ENCODE data around the gene CCDC71.

CCDC71 gene

DNA sequence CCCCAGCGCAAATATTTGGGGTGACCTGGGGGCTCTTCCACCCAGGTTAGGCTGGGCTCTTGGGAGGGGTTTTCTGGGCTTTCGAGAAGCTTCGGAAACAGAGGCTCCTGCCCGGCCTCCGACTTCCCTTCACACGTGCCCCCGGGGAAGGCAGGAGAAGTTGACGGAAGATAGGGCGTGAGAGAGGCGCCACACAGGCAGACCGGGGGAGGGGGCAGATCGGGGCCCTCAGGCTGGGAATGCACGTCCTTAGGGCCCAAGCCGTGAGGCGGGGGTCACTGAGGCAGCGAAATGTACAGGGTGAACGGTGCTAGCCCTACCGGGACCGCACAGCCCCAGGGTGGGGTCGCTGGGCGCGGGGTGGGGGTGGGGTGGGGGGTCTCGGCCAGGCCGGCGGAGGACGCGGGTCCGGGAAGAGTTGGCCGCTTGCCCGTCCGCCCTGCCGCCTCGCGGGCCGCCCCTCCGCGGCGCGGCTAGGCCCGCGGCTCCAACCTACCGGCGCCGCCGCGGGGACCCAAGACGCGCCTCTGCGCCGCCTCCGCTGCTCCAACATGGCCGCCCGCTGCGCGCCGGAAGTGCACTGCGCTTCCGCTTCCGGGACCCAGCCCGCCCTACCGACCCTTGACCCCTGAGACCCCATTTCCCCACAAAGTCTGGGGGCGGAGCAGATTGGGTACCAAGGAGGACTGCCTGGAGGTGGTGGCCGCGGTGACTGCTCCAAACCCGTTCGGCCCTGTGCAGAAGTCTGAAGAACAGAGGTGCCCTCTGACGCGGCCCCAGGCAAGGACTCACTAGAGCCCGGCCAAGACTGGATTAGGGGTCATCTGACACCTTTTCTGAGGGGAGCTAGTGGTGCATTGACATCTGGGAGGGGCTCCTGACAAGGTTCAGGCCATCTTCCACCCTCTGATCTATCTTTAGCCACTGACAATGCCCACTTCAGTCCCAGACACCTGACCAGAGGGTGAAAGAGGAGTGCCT, at the start of gene CCDC71:
TSS of gene CCDC71 (minus strand) at position 561 of the 981 bp plus-strand sequence. CDS start 2,123 bp downstream, outside the sequence.
- DNase-seq (ENCODE audit: extremely low read depth, low read depth), result peak; percentile 20
- TF ChIP-seq, protein P1, sequence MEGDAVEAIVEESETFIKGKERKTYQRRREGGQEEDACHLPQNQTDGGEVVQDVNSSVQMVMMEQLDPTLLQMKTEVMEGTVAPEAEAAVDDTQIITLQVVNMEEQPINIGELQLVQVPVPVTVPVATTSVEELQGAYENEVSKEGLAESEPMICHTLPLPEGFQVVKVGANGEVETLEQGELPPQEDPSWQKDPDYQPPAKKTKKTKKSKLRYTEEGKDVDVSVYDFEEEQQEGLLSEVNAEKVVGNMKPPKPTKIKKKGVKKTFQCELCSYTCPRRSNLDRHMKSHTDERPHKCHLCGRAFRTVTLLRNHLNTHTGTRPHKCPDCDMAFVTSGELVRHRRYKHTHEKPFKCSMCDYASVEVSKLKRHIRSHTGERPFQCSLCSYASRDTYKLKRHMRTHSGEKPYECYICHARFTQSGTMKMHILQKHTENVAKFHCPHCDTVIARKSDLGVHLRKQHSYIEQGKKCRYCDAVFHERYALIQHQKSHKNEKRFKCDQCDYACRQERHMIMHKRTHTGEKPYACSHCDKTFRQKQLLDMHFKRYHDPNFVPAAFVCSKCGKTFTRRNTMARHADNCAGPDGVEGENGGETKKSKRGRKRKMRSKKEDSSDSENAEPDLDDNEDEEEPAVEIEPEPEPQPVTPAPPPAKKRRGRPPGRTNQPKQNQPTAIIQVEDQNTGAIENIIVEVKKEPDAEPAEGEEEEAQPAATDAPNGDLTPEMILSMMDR (IDR thresholded peaks at IDR 0.05; ENCODE audit: low read depth, low read length), result no peak

DNA sequence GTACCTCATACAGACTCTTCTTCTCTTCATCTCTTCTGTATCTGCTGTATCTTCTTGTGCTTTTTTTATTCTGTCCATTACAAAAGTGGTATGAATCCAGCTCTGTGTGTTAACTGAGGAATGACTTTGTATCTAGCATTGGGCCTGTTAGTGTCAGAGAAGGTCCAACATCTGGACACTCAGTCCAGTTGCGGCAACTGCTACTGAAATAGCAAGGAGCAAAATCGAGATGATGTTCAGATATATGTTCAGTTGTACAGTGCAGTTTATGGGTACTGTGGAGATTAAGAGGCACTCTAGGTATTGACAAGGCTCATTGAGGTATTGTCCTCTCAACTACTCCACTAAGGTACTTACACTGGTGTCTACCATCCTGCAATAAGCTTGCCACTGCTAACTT, 47.9 kb upstream of the CCDC71 start:
- no peak for DNase-seq (ENCODE audit: extremely low read depth, low read depth)
- TF ChIP-seq, protein P1 (IDR thresholded peaks at IDR 0.05; ENCODE audit: low read depth, low read length), result no peak

DNA sequence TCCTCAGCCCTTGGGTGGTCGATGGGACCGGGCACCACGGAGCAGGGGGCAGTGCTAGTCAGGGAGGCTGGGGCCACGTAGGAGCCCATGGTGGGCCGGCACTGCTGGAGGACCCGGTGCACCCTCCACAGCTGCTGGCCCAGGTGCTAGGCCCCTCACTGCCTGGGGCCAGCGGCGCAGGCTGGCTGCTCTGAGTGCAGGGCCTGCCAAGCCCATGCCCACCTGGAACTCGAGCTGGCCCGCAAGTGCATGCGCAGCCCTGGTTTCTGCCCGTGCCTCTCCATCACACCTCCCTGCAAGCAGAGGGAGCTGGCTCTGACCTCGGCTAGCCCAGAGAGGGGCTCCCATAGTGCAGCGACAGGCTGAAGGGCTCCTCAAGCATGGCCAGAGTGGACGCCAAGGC, 47.4 kb upstream of the CCDC71 start:
- TF ChIP-seq, protein P1 (IDR thresholded peaks at IDR 0.05; ENCODE audit: low read depth, low read length), result no peak
- no peak for DNase-seq (ENCODE audit: extremely low read depth, low read depth)

DNA sequence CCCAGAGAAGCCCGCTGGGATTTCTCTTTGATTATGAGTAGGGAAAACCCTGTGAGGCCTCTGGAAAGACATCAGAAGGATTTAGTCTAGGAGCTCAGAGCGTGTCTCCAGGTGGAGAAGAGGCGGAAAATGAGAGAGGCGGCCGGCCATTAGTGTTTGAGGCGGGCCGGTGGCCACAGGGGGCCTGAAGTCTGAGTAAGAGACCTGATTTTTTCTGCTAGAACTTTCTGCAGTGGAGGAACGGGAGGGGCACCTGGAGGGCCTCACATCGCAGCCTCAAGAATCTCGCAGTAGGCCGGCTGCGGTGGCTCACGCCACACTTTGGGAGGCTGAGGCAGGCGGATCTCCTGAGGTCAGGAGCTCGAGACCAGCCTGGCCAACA, 33.8 kb upstream of the CCDC71 start:
- DNase-seq (ENCODE audit: extremely low read depth, low read depth), result no peak
- TF ChIP-seq, protein P1 (IDR thresholded peaks at IDR 0.05; ENCODE audit: low read depth, low read length), result no peak

DNA sequence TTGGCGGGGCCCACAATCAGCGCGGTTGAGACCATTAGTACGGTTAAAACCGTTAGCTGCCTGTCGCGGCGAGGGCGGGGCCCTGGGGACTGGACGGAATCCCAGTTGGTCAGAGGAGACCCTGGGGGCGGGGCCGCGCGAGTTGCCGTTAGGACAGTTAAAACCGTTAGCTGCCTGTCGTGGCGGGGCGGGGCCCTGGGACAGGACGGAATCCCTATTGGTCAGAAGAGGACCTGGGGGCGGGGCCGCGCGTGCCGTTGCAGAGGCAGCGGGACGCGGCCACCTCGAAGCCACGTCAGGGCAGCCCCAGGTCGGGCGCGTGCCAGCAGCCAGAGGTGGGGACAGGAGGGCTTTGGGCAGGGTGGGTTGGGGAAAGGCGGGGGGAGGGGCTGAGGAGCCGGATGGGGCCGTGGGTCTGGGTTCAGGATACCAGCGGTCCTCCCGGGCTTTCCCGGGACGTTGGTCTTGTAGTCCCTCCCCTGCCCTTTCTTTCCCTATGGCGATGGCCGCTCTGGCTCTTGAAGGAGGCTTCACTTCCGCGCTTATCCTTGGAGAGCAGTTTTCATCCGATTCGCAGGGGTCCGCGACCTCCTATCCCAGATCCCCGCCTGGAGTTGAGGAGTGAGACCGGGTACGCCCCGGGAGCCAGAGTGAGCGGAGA, 33.2 kb upstream of the CCDC71 start:
- DNase-seq (ENCODE audit: extremely low read depth, low read depth), result peak; percentile 75
- TF ChIP-seq, protein P1 (IDR thresholded peaks at IDR 0.05; ENCODE audit: low read depth, low read length), result no peak

DNA sequence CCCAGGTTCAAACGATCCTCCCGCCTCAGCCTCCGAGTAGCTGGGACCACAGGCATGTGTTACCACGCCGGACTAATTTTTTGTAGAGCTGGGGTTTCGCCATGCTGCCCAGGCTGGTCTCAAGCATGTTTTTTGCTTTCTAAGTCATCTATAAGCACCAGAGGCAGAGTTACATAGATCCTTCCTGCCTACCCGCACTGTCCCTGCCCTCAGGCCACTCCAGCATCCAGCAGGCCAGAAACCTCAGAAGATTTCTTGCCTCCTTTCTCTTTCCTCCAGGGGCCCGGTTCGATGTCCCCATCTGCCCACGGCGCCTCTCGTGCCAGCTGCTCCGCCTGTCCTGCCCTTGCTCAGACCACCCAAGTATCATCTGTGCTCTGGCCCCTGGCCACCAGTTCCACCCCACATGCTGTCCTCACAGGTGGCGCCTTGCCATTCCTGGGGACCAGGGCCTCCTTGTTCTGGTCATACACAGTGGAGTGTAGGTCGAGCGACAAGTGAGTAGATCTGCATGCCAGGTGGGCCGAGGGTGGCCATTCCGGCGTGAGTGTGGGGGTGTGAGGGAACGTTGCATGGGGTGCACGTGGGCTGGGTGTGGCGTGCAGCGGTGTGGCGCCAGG, 32.6 kb upstream of the CCDC71 start:
- no peak for DNase-seq (ENCODE audit: extremely low read depth, low read depth)
- TF ChIP-seq, protein P1 (IDR thresholded peaks at IDR 0.05; ENCODE audit: low read depth, low read length), result no peak

All from AG09319 (cell line).